AG09319 (cell line): ENCODE data around the gene SLC39A9.

Source experiments
- DNase-seq: peaks from one replicate; pipeline ENCODE4 v3.0.0-alpha.2; 2010; ENCODE audit warnings: low read depth; ENCODE audit errors: extremely low read depth
- TF ChIP-seq, protein P1 (sequence below): IDR thresholded peaks from 2 replicates; pipeline ENCODE4 v1.5.1; 2011; ENCODE audit warnings: low read depth, mild to moderate bottlenecking, inconsistent platforms, low read length, moderate library complexity

The SLC39A9 gene

GRCh38 chr14:69484444-69485314 lies 86.2 kb downstream of the SLC39A9 start, which contains the start of gene PLEKHD1:
PLEKHD1 (plus strand) TSS chr14:69484728; CDS start chr14:69484966, 238 bp downstream.
- TF ChIP-seq, protein P1, sequence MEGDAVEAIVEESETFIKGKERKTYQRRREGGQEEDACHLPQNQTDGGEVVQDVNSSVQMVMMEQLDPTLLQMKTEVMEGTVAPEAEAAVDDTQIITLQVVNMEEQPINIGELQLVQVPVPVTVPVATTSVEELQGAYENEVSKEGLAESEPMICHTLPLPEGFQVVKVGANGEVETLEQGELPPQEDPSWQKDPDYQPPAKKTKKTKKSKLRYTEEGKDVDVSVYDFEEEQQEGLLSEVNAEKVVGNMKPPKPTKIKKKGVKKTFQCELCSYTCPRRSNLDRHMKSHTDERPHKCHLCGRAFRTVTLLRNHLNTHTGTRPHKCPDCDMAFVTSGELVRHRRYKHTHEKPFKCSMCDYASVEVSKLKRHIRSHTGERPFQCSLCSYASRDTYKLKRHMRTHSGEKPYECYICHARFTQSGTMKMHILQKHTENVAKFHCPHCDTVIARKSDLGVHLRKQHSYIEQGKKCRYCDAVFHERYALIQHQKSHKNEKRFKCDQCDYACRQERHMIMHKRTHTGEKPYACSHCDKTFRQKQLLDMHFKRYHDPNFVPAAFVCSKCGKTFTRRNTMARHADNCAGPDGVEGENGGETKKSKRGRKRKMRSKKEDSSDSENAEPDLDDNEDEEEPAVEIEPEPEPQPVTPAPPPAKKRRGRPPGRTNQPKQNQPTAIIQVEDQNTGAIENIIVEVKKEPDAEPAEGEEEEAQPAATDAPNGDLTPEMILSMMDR, result no peak
- DNase-seq, result no peak

- TF ChIP-seq, protein P1, result no peak
- DNase-seq, result no peak
These were observed 86.8 kb downstream of the SLC39A9 start for GRCh38 chr14:69485315-69485660.

- DNase-seq, result no peak
- TF ChIP-seq, protein P1, result no peak
These were observed 87.2 kb downstream of the SLC39A9 start for GRCh38 chr14:69485701-69486100.

- TF ChIP-seq, protein P1, result no peak
- no peak for DNase-seq
These were observed 88.7 kb downstream of the SLC39A9 start for GRCh38 chr14:69487226-69487625.

GRCh38 chr14:69487771-69488170 lies 89.3 kb downstream of the SLC39A9 start:
- DNase-seq, result no peak
- TF ChIP-seq, protein P1, result no peak

DNA sequence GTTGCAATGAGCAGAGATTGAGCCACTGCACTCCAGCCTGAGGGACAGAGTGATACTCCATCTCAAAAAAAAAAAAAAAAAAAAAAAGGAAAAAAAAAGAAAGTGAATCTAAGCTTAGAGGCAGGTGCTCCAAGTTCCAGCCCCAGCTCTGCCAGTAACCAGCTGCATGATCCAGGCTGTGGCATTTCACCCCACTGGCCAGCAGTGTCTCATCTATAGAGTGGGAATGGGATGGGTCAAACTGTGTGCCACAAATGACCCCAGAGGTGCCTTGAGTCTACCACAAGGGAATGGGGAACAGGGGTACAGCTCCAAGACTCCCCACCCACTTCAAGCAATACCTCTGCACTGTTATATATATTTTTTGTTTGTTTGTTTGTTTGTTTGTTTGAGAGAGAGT lies 91.0 kb downstream of the SLC39A9 start:
- TF ChIP-seq, protein P1, result no peak
- DNase-seq, result no peak

DNA sequence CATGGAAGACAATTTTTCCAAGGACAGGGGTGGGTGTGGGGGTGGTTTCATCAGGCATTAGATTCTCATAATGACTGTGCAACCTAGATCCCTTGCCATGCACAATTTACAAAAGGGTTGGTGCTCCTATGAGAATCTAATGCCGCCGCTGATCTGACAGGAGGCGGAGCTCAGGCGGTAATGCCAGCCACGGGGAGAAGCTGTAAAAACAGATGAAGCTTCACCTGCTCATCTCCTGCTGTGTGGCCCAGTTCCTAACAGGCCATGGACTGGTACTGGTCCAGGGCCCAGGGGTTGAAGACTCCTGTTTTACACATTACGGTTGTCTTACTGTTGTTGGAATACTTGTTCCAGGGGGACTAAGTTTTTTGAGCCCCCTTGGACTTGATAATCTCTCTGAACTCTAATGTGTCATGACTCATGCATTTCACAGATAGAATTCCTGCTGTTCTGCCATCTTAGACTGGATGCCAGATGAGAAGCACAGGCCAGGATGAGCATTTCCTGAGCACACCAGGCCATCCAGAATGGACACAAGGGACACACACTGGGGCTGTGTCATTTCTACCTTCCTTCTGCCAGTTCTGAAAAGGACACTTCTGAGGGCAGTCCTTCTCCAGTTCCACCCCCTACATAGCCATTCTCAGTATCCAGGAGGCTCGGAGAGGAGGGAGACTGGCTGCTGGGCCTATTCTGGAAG lies 91.9 kb downstream of the SLC39A9 start:
- TF ChIP-seq, protein P1, result no peak
- DNase-seq, result no peak
